Fibroblast of pulmonary artery (primary cell): ENCODE measurements around the gene ACSF3.

ENCODE experiments used
- DNase-seq: peaks from one replicate; pipeline ENCODE4 v3.0.0-alpha.2; 2010; ENCODE audit warnings: low read depth
- H3K4me3 ChIP-seq: replicated peaks from 2 replicates; pipeline ENCODE4 v1.5.1; 2011; ENCODE audit warnings: low read depth, mild to moderate bottlenecking, control low read depth, low read length, moderate library complexity
- CTCF ChIP-seq: IDR thresholded peaks from 2 replicates; pipeline ENCODE4 v1.5.1; 2011; ENCODE audit warnings: mild to moderate bottlenecking, control low read depth, low read length, inconsistent platforms; ENCODE audit errors: missing control alignments

ACSF3 gene

GRCh38 chr16:89134269-89134668 lies 40.6 kb downstream of the ACSF3 start:
- no peak for TF ChIP-seq CTCF
- no peak for DNase-seq
- H3K4me3 ChIP-seq, result no peak overlapping the region

- H3K4me3 ChIP-seq, result no peak overlapping the region
- no peak for TF ChIP-seq CTCF
- DNase-seq, result no peak
Measured at GRCh38 chr16:89135166-89135565, 41.5 kb downstream of the ACSF3 start.

- TF ChIP-seq CTCF, result no peak
Measured at GRCh38 chr16:89135971-89136765, 42.5 kb downstream of the ACSF3 start.

GRCh38 chr16:89136931-89137330 lies 43.3 kb downstream of the ACSF3 start:
- TF ChIP-seq CTCF, result no peak
- DNase-seq, result no peak
- H3K4me3 ChIP-seq, result no peak overlapping the region

More at GRCh38 chr16:89135971-89136765, 42.5 kb downstream of the ACSF3 start:
- no peak for DNase-seq
- no peak overlapping the region for H3K4me3 ChIP-seq

GRCh38 chr16:89137666-89138512 lies 44.2 kb downstream of the ACSF3 start:
- no peak overlapping the region for H3K4me3 ChIP-seq
- no peak for TF ChIP-seq CTCF
- DNase-seq, result no peak

GRCh38 chr16:89138513-89138795 lies 44.8 kb downstream of the ACSF3 start:
- no peak for DNase-seq
- H3K4me3 ChIP-seq, result no peak overlapping the region
- no peak for TF ChIP-seq CTCF
